ENCODE results near the gene HOXD3.

HOXD3 gene

GRCh38 chr2:176172895-176173566 lies 15.9 kb downstream of the HOXD3 start:
- in situ Hi-C loops (cut with MboI; ENCODE audit: low sequenced_read_pairs), result no loop called here

DNA sequence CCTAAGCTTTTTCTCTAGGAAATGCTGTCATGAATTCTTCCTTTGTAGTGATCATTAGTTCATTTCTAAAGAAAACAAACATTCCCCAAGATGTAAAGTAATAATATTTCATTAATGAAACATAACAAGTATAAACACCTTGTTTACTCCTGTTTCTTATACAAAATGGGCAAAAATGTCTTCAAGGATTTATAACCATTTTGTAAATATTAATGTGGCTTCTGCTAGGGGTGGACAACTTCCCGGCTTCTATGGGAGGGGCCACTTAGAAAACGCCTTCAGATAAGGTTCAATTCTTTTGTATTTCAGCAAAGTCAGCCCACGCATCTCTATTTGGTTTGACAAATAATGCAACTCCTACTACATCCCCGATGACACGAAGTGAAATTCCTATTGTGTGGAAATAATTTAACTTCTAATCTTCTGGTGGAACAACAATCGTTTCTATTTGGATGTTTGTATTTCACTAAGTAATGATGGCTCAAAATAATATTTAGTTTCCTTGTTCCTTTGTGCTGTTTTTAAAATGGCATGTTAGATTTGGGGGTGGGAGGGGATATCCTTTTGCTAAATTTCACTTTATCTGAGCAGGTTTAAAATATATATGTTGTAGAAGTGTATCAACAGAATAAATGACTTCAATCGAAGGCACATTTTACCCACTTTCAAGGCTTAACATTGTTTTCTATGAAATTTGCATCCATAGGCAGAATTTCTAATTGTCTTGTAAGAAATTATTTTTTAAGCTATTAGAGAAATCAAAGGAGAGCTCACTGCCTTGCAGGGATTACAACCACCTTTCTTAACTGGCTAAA lies 16.7 kb downstream of the HOXD3 start:
- in situ Hi-C loops (cut with MboI; ENCODE audit: low sequenced_read_pairs), result no loop called here

DNA sequence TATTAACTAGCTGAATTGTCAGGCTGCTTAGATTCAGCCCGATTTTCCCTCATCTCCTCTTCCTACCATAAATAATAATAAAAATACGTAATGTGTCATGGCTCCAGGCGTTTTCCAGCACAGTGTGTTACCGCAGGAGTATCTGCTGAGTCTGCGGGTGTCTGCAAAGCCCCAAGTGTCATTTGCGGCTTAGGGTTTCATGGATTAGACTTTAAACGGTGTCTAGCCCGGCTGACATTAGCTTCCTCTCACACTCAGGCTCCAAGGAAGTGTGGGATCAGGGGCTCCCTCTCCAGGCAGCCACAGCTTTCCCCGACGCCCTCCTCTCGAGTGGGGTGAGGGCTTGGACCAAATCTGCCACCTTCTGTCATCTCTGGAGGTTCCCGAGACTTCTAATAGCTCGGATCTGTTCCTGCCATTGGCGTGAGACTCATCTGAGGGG lies 17.3 kb downstream of the HOXD3 start:
- in situ Hi-C loops (cut with MboI; ENCODE audit: low sequenced_read_pairs), result no loop called here

DNA sequence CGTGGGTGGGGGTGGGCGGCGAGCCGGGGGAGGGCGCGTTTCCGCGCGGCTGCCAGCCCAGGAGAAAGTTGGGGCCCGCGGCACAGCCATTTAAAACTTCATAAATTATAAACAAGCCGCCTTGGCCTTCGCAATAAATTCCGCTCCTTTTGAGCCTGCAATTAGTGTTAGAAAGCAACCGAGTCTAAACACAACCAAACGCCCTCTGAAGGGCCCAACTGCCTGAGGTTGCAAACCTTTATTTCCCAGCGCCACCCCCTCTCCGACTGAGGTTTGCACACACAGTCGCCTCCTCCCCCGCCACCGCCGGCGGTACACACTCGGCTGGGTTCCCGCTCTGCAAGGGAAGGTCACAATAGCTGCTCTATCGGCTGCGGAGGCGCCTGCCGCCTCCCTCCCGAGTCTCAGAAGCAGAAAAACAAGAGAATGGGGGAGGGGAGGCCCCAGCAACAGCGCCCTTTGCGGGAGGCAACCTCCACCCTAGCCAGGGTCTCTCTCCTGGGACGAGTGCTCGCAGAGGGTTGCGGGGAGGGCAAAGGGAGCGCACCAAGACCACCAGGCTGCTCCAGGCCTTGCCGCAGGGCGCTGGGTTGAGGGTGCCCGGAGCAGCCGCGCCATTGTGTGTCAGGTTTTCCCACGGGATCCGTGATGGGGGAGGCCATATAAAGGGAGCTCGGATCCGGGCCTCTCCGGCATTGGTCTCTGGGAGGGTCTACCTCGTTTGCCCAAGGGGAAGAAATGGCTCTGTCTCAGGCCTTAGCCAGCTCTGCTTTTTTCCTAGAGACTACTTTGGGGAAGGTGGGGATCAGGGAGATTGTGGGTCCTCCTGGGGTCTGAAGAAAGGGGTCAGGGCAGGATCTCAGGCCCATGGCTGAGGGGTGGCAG lies 18.0 kb downstream of the HOXD3 start:
- in situ Hi-C loops (cut with MboI; ENCODE audit: low sequenced_read_pairs), result no loop called here

GRCh38 chr2:176175709-176176607 lies 18.9 kb downstream of the HOXD3 start:
- in situ Hi-C loops (cut with MboI; ENCODE audit: low sequenced_read_pairs), result no loop called here

DNA sequence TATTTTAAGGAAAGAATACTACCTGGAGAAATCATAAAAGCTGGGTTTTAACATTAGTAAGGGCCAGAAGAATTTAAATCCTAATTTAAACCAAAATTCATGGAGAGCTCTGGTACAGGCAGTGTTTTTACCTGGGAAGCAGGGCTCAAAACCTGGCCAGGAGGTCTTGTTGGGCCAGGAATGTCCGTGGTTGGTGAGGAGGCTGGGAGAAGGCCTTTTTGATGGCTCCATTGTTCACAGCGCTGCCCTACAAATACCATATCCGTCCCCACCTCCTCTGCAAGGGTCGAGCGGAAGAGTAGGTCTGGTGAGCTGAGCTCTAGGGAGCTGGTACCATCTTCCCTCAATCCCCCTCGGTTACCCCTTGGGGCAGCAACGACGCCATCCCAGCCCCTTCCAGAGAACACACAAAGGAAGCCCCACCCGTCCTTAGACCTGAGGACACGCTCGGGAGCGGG lies 20.5 kb downstream of the HOXD3 start:
- in situ Hi-C loops (cut with MboI; ENCODE audit: low sequenced_read_pairs), result no loop called here

GRCh38 chr2:176178038-176178756 lies 21.1 kb downstream of the HOXD3 start:
- in situ Hi-C loops (cut with MboI; ENCODE audit: low sequenced_read_pairs), result no loop called here

DNA sequence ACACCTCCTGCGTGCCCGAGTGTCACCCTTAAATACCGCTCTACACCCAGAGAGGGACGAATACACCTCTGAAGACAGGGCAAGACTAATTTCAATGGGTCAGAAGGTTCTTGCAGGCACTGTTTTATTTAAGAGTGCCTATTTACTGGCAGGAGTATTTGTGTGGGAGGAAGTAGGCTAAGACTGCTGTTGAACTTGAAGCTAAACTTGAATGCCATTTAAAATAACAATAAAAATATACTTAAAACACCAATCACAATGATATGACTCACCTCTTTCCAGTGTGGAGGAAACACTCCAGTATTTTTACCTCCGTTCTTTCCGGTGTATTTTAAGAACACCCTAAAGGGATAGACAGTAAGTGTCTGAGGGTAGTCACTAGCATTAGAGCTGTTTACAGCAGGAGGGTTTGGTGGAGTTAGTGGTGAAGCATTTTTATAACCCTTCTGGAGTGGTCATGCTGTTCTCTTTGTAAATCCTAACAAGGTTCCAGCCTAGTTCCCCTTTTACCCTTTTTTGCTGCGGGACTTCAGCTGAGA lies 21.7 kb downstream of the HOXD3 start:
- in situ Hi-C loops (cut with MboI; ENCODE audit: low sequenced_read_pairs), result no loop called here

DNA sequence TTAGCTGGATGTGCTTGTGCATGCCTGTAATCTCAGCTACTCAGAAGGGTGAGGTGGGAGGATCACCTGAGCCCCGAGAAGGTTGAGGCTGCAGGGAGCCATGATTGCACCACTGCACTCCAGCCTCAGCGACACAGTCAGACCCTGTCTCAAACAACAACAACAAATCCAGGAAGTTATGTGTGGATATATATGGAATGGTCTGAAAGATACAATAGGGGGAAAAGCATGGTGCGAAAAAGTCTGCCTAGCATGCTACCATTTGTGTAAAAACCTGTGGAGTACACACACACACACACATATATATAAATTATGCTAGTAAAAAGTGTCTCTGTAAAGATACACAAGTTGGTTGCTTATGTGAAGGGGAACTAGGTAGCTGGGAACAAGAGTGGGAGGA lies 24.4 kb downstream of the HOXD3 start:
- in situ Hi-C loops (cut with MboI; ENCODE audit: low sequenced_read_pairs), result no loop called here

DNA sequence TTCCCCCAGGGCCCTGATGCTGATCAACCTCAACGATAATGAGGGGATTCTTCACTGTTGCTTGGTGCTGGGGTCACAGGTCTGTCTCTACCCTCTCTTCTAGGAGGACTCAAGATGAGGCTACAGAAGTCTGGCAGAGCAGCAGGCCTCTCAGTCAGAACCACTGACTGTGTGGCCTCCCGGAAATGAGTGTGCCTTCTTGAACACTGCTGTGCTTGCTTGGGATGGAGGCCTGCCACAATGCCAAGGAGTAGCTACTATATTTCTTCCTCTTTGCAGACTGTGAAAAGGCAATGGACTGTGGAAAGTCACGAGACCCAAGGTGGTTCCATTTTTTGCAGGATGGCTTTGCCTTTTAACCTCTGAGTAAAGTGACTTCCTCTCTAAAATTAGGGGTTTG lies 25.6 kb downstream of the HOXD3 start:
- in situ Hi-C loops (cut with MboI; ENCODE audit: low sequenced_read_pairs), result no loop called here

DNA sequence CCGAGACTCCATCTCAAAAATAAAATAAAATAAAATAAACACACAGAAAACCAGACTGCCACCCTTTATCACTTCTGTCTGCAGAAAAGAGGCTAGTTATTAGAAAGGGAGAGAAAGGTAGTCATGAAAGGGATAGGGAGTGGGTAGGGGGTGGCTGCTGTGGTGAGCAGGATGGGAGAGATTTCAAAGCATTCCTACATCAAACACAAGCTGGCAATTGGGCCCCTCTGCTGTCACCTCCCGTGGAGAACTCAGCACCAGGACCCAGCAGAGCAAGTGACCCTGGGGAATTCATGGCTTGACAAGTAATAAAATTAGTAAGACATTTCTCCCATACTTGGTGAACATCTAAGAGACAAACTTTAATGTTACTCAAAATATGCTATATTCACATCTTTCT lies 27.6 kb downstream of the HOXD3 start:
- in situ Hi-C loops (cut with MboI; ENCODE audit: low sequenced_read_pairs), result no loop called here

- in situ Hi-C loops (cut with MboI; ENCODE audit: low sequenced_read_pairs), result no loop called here
Measured at GRCh38 chr2:176186024-176186423, 28.9 kb downstream of the HOXD3 start.

- in situ Hi-C loops (cut with MboI; ENCODE audit: low sequenced_read_pairs), result no loop called here
Measured at GRCh38 chr2:176187200-176187898, 30.2 kb downstream of the HOXD3 start.

GRCh38 chr2:176187899-176188773 lies 31.0 kb downstream of the HOXD3 start, which contains the start of gene HOXD1:
TSS of gene HOXD1 (plus strand) at chr2:176188668. CDS start at chr2:176188802, 134 bp downstream.
- in situ Hi-C loops (cut with MboI; ENCODE audit: low sequenced_read_pairs), result no loop called here

- in situ Hi-C loops (cut with MboI; ENCODE audit: low sequenced_read_pairs), result no loop called here
Measured at GRCh38 chr2:176188774-176189680, 31.9 kb downstream of the HOXD3 start.

Data from HL-60/S4 treated with retinoic acid at 250 ng/mL for 4 days and 3 days (cell line).